Fibroblast of lung (primary cell): Measurements from ENCODE around the gene SAMD8.

Source experiments
- EZH2 ChIP-seq: IDR thresholded peaks from 2 replicates; pipeline ENCODE4 v1.5.1; 2012; ENCODE audit warnings: low read length, control low read depth, mild to moderate bottlenecking; ENCODE audit errors: missing control alignments
- TF ChIP-seq, protein P1 (sequence below), 2 donors: IDR thresholded peaks in 1 of 2; conservative IDR thresholded peaks in 1 of 2; 1 replicate in 1 of 2; 2 replicates in 1 of 2; pipeline ENCODE4 v1.5.1; 2011 to 2012; ENCODE audit warnings: low read length in 2 of 2, control low read depth in 1 of 2, inconsistent platforms in 1 of 2, low read depth in 1 of 2, mild to moderate bottlenecking in 1 of 2

DNA sequence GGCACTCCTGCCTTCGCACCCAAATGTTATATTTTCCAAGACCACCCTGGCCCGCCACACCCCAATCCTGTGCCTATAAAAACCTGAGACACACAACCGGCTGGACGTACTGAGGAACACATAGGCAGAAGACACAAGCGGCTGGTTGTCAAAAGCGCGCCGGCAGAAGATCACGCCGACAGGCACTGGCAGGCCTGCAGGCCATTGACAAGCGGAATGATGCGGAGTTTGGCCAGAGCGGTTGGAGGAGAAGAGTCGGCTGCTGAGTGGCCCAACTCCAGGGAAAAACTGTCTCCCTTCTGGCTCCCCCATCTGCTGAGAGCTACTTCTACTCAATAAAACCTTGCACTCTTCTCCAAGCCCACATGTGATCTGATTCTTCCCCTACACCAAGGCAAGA lies 39.7 kb upstream of the SAMD8 start:
- TF ChIP-seq, protein P1, sequence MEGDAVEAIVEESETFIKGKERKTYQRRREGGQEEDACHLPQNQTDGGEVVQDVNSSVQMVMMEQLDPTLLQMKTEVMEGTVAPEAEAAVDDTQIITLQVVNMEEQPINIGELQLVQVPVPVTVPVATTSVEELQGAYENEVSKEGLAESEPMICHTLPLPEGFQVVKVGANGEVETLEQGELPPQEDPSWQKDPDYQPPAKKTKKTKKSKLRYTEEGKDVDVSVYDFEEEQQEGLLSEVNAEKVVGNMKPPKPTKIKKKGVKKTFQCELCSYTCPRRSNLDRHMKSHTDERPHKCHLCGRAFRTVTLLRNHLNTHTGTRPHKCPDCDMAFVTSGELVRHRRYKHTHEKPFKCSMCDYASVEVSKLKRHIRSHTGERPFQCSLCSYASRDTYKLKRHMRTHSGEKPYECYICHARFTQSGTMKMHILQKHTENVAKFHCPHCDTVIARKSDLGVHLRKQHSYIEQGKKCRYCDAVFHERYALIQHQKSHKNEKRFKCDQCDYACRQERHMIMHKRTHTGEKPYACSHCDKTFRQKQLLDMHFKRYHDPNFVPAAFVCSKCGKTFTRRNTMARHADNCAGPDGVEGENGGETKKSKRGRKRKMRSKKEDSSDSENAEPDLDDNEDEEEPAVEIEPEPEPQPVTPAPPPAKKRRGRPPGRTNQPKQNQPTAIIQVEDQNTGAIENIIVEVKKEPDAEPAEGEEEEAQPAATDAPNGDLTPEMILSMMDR (conservative IDR thresholded peaks at IDR 0.05 in 1 of 2, IDR thresholded peaks at IDR 0.05 in 1 of 2; ENCODE audit: low read depth in 1 of 2, low read length in 2 of 2) = no peak
- TF ChIP-seq EZH2 = no peak
